Neuronal stem cell (in vitro differentiated cells): ENCODE data around the gene TMEM132D.
A peak's percentile ranks its signal among the peaks of the same experiment; 100 is the strongest.

ENCODE experiments used
- DNase-seq: peaks from one replicate; pipeline ENCODE4 v3.0.0-alpha.2; 2013; ENCODE audit warnings: low spot score
- H2AFZ ChIP-seq: one replicate; pipeline ENCODE4 v1.6.1; 2013; ENCODE audit warnings: mild to moderate bottlenecking, low read length, inconsistent platforms
- H2AK5ac ChIP-seq: 2 replicates; pipeline ENCODE4 v1.6.1; 2013; ENCODE audit warnings: low read depth, mild to moderate bottlenecking, inconsistent platforms, low read length, moderate library complexity, mixed read lengths
- H2BK120ac ChIP-seq: 2 replicates; pipeline ENCODE4 v1.6.1; 2013; ENCODE audit warnings: low read depth, mild to moderate bottlenecking, inconsistent platforms, low read length, moderate library complexity, mixed read lengths
- H2BK12ac ChIP-seq: one replicate; pipeline ENCODE4 v1.6.1; 2013; ENCODE audit warnings: low read length, inconsistent platforms
- H2BK15ac ChIP-seq: 2 replicates; pipeline ENCODE4 v1.6.1; 2013; ENCODE audit warnings: mild to moderate bottlenecking, low read length, inconsistent platforms, mixed read lengths
- H2BK5ac ChIP-seq: one replicate; pipeline ENCODE4 v1.6.1; 2013; ENCODE audit warnings: inconsistent platforms, mild to moderate bottlenecking, low read length, moderate library complexity
- H3K14ac ChIP-seq: one replicate; pipeline ENCODE4 v1.6.1; 2013; ENCODE audit warnings: low read length, inconsistent platforms
- H3K18ac ChIP-seq: 2 replicates; pipeline ENCODE4 v1.6.1; 2013; ENCODE audit warnings: low read length, inconsistent platforms
- H3K23ac ChIP-seq: 2 replicates; pipeline ENCODE4 v1.6.1; 2013; ENCODE audit warnings: low read depth, mild to moderate bottlenecking, mixed read lengths, low read length, inconsistent platforms; ENCODE audit not compliant: poor library complexity
- H3K27ac ChIP-seq: replicated peaks from 3 replicates; pipeline ENCODE4 v1.5.1; 2013; ENCODE audit warnings: low read length, inconsistent platforms
- H3K27me3 ChIP-seq, 3 experiments: 2 replicates each; pipeline ENCODE4 v1.6.1; 2013; ENCODE audit warnings: low read length in 3 of 3, mild to moderate bottlenecking in 2 of 3, inconsistent platforms in 1 of 3, low read depth in 1 of 3, mixed read lengths in 1 of 3, moderate library complexity in 1 of 3; ENCODE audit not compliant: control insufficient read depth in 3 of 3, insufficient read depth in 3 of 3
- H3K36me3 ChIP-seq, 2 donors: replicated peaks in 1 of 2; 2 replicates each; pipeline ENCODE4 v1.6.1; 2013; ENCODE audit warnings: low read length in 2 of 2; ENCODE audit not compliant: control insufficient read depth in 2 of 2, insufficient read depth in 2 of 2
- H3K4ac ChIP-seq: 2 replicates; pipeline ENCODE4 v1.6.1; 2013; ENCODE audit warnings: inconsistent platforms, mild to moderate bottlenecking, low read length, moderate library complexity
- H3K4me1 ChIP-seq, 2 donors: 1 replicate in 1 of 2; 2 replicates in 1 of 2; pipeline ENCODE4 v1.6.1; 2013; ENCODE audit warnings: low read length in 2 of 2, low read depth in 1 of 2; ENCODE audit not compliant: control insufficient read depth in 2 of 2, insufficient read depth in 1 of 2
- H3K4me2 ChIP-seq: one replicate; pipeline ENCODE4 v1.6.1; 2013; ENCODE audit warnings: mild to moderate bottlenecking, low read length, inconsistent platforms; ENCODE audit not compliant: insufficient read depth, poor library complexity, severe bottlenecking
- H3K4me3 ChIP-seq, 2 donors: 2 replicates each; pipeline ENCODE4 v1.5.1; 2013; ENCODE audit warnings: low read length in 2 of 2, mild to moderate bottlenecking in 2 of 2, inconsistent platforms in 1 of 2, moderate library complexity in 1 of 2
- H3K79me1 ChIP-seq: one replicate; pipeline ENCODE4 v1.6.1; 2013; ENCODE audit warnings: low read depth, mild to moderate bottlenecking, inconsistent platforms, low read length, moderate library complexity
- H3K9ac ChIP-seq: one replicate; pipeline ENCODE4 v1.6.1; 2013; ENCODE audit warnings: mild to moderate bottlenecking, low read depth, low read length, inconsistent platforms; ENCODE audit not compliant: poor library complexity
- H3K9me3 ChIP-seq, 2 donors: replicated peaks in 1 of 2; 2 replicates each; pipeline versions ENCODE3 to v1.6.1; 2013; ENCODE audit warnings: low read length in 2 of 2, mild to moderate bottlenecking in 2 of 2, inconsistent platforms in 1 of 2, low read depth in 1 of 2, mixed read lengths in 1 of 2, moderate library complexity in 1 of 2; ENCODE audit not compliant: control insufficient read depth in 2 of 2, insufficient read depth in 1 of 2
- H4K8ac ChIP-seq: one replicate; pipeline ENCODE4 v1.6.1; 2013; ENCODE audit warnings: low read depth, mild to moderate bottlenecking, inconsistent platforms, low read length, moderate library complexity
- H4K91ac ChIP-seq: one replicate; pipeline ENCODE4 v1.6.1; 2013; ENCODE audit warnings: low read length, low read depth, mild to moderate bottlenecking, inconsistent platforms; ENCODE audit not compliant: poor library complexity
- WGBS, 2 donors: extraction: QIAGEN DNeasy Blood & Tissue Kit; methylation state at CpG; one replicate each; pipeline ENCODE4 v1.1.7; 2013; ENCODE audit warnings: missing lambda C conversion rate in 2 of 2, mixed read lengths in 1 of 2; ENCODE audit not compliant: insufficient read length in 2 of 2, insufficient replicate concordance in 1 of 2; ENCODE audit errors: extremely low coverage in 2 of 2; 5-methylcytosine and 5-hydroxymethylcytosine counted together

Gene TMEM132D

GRCh38 chr12:129701631-129702101 lies 202.2 kb downstream of the TMEM132D start:
- peaks cover 5 to 7% of the 10 kb centered on the region in 2 donors for H3K9me3 ChIP-seq
- no peak overlapping the region for H3K23ac ChIP-seq
- H3K18ac ChIP-seq, result no peak overlapping the region
- no peak overlapping the region for H2BK5ac ChIP-seq
- H3K14ac ChIP-seq, result no peak overlapping the region
- peaks cover under 1 to 4% of the 10 kb centered on the region in 2 donors for H3K4me1 ChIP-seq
- H4K8ac ChIP-seq, result no peak overlapping the region
- H3K79me1 ChIP-seq, result no peaks in the 10 kb centered on the region
- H2BK12ac ChIP-seq, result no peak overlapping the region
- H3K9ac ChIP-seq, result no peak overlapping the region
- no peak overlapping the region for H4K91ac ChIP-seq
- H3K27me3 ChIP-seq, result peaks cover 0 to 3% (median 0%) of the 10 kb centered on the region in 3 experiments
- H2AFZ ChIP-seq, result no peak overlapping the region
- WGBS, 2 donors, result no CpG with 5 or more reads among the region's 9 CpGs
- no peaks in the 10 kb centered on the region for H3K36me3 ChIP-seq
- no peak overlapping the region for H3K4me3 ChIP-seq
- H2AK5ac ChIP-seq, result no peak overlapping the region
- no peak overlapping the region for H3K4me2 ChIP-seq
- no peak for DNase-seq
- H3K4ac ChIP-seq, result no peak overlapping the region
- no peak overlapping the region for H2BK15ac ChIP-seq
- H3K27ac ChIP-seq, result no peak overlapping the region
- no peak overlapping the region for H2BK120ac ChIP-seq

- Histone ChIP-seq H3K4me3 (no peak overlapping the region), H3K4me1 (peaks cover 3 to 4% of the 10 kb centered on the region in 2 donors), H3K4me2 (no peak overlapping the region), H3K18ac (no peak overlapping the region), H2AK5ac (peak overlapping the region; percentile 12), H2AFZ (no peak overlapping the region), H3K27me3 (peaks cover 0 to 3% (median 0%) of the 10 kb centered on the region in 3 experiments), H3K27ac (no peak overlapping the region), H3K23ac (no peak overlapping the region), H3K14ac (no peak overlapping the region), H2BK12ac (no peak overlapping the region), H3K4ac (no peak overlapping the region), H4K8ac (no peak overlapping the region), H3K79me1 (no peaks in the 10 kb centered on the region), H2BK15ac (no peak overlapping the region), H3K9me3 (peaks cover 5 to 7% of the 10 kb centered on the region in 2 donors), H3K36me3 (no peaks in the 10 kb centered on the region), H4K91ac (no peak overlapping the region), H2BK5ac (no peak overlapping the region), H2BK120ac (no peak overlapping the region), H3K9ac (no peak overlapping the region)
- no peak for DNase-seq
- WGBS, 2 donors, result no CpG with 5 or more reads among the region's 22 CpGs
Measured at GRCh38 chr12:129700036-129700435, 203.8 kb downstream of the TMEM132D start.

- Histone ChIP-seq H3K79me1 (no peaks in the 10 kb centered on the region), H3K14ac (no peak overlapping the region), H3K9me3 (peaks cover 3 to 5% of the 10 kb centered on the region in 2 donors), H3K18ac (no peak overlapping the region), H3K4me1 (peaks cover 1 to 3% of the 10 kb centered on the region in 2 donors), H4K8ac (no peak overlapping the region), H3K27me3 (no peaks in the 10 kb centered on the region), H3K36me3 (no peaks in the 10 kb centered on the region), H2BK5ac (no peak overlapping the region), H2AFZ (no peak overlapping the region), H3K4me3 (no peak overlapping the region), H2AK5ac (no peak overlapping the region), H3K4me2 (no peak overlapping the region), H4K91ac (no peak overlapping the region), H3K23ac (no peak overlapping the region), H3K9ac (no peak overlapping the region), H2BK120ac (no peak overlapping the region), H2BK15ac (no peak overlapping the region), H3K27ac (no peak overlapping the region), H2BK12ac (no peak overlapping the region), H3K4ac (no peak overlapping the region)
- no CpG with 5 or more reads among the region's 11 CpGs for WGBS, 2 donors
- DNase-seq, result no peak
Measured at GRCh38 chr12:129696926-129697325, 206.9 kb downstream of the TMEM132D start.

GRCh38 chr12:129696405-129696804 lies 207.4 kb downstream of the TMEM132D start:
- Histone ChIP-seq H2BK120ac (no peak overlapping the region), H3K9me3 (peaks cover 3 to 5% of the 10 kb centered on the region in 2 donors), H3K36me3 (no peaks in the 10 kb centered on the region), H3K4ac (no peak overlapping the region), H4K91ac (no peak overlapping the region), H2BK15ac (no peak overlapping the region), H3K4me1 (peaks cover 0 to 3% of the 10 kb centered on the region in 2 donors), H2BK12ac (no peak overlapping the region), H3K27me3 (no peaks in the 10 kb centered on the region), H3K14ac (no peak overlapping the region), H2BK5ac (no peak overlapping the region), H3K23ac (no peak overlapping the region), H4K8ac (no peak overlapping the region), H3K9ac (no peak overlapping the region), H3K27ac (no peak overlapping the region), H3K79me1 (no peaks in the 10 kb centered on the region), H3K4me3 (no peak overlapping the region), H3K4me2 (no peak overlapping the region), H3K18ac (no peak overlapping the region), H2AK5ac (no peak overlapping the region), H2AFZ (no peak overlapping the region)
- no CpG with 5 or more reads among the region's 5 CpGs for whole genome bisulfite sequencing, 2 donors
- DNase-seq, result no peak
